DMS153 treated with DMSO at 0.1 percent for 48 hours (cell line): ENCODE measurements around the gene CINP.

Source experiments
- DNase-seq: peaks from one replicate; lab custom pipeline; 2025; ENCODE audit not compliant: unreplicated experiment; lab: John Stamatoyannopoulos, UW

CINP gene

GRCh38 chr14:102362545-102363181, at the start of gene CINP, which contains the start of gene TECPR2:
Gene CINP, minus strand, starts transcription at chr14:102362890. Its CDS starts 39 bp downstream, at chr14:102362851.
Gene TECPR2, plus strand, starts transcription at chr14:102362941. Its CDS starts 13,781 bp downstream, at chr14:102376722.
- peak; percentile 60 for DNase-seq

DNA sequence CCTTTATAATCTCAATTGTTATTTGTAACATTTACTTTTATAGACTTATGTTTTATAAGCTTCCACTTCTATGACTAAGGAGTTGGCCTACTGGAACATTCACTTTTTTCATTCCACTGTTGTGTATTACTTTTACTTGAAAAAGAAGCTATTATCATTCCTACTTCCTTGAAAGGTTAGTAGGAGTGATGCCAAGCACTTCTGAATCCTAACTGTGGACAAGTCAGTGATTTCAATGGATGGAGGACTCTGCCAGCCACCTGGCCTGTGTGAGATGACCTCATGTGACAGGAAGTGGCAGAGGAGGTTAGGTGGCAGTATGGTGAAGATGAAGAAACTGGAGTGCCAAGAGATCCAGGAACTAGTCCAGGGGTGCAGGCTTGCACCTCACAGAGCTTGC, 46.0 kb upstream of the CINP start:
- no peak for DNase-seq

- DNase-seq, result no peak
These were observed 44.6 kb upstream of the CINP start for GRCh38 chr14:102407258-102407657.

DNA sequence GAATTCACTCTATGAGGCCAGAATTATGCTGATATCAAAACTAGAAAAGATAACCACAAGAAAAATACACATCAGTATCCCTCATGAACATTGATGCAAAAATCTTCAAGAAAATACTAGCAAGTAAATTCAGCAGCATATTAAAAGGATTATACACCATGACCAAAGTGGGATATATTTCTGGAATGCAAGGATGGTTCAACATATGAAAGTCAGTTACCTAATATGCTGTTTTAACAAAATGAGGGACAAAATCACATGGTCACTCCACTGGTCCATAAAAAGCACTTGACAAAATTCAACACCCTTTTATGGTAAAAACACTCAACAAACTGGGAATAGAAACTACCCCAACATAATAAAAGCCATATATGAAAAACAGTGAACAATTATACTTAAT, 40.3 kb upstream of the CINP start:
- DNase-seq, result no peak

DNA sequence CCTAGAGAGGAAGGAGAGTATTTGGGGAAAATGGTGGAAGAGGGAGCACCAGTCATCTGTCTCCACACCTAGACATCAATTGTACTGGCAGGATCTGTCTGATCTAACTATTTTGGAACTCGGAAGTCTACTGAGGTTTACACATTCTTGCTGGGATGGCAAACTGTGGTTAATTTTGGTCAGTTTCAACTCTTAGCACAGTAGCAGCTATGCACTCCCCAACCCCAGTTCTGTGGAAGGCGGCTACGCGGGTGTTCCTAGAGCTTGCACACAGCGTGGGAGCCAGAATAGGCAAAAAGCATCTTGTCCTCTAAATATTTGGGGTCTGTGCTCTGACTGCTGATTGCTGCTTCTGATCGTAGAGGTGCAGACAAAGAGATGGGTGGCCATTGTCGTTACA, 33.8 kb upstream of the CINP start:
- no peak for DNase-seq

DNA sequence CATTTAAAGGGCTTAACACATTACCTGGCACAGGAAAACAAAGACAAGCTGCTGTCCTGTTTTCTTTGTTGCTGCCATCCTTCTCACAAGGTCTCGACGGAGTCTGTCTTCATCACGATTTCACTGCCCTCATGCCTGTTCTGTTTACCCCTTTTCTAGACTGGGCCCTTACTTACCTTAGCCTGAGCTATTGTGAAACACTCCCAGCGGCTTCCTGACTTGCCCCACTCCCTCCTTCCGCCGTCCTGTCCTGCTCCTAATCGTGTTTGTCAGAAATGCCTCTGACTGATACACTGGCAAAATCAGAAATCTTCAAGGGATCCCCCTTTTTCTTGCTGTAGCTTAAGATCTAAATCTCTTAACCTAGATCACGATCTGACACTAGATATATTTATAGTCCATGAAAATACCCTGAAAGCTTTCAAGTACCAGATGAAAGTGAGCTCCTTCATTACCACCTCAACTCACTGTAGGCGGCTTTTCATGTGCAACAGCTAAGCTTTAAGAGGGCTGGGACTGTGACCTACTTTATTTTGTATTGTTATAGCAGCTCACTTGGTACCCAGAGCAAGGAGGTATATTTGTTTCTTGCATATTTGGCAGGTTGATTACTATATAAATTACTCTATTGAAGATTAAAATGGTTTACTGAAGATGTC, 32.2 kb upstream of the CINP start:
- DNase-seq, result no peak

GRCh38 chr14:102392506-102392905, 29.8 kb upstream of the CINP start:
- DNase-seq, result no peak

GRCh38 chr14:102390064-102390855, 27.6 kb upstream of the CINP start:
- DNase-seq, result no peak

DNA sequence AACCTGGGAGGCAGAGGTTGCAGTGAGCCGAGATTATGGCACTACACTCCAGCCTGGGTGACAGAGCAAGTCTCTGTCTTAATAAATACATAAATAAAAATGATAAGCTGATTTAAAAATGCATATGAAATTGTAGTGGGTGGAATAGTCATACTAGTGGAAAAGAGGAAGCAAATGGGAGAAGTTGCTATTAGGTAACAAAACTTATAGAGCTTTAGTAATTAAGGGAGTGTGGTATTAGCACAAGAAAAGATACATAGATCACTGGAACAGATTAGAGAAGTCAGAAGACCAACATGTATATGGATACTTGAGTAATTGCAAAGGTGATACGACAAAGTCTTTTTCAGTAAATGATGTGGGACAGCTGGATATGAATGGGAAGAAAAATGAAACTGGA, 26.6 kb upstream of the CINP start:
- DNase-seq, result no peak

GRCh38 chr14:102387086-102387485, 24.4 kb upstream of the CINP start:
- no peak for DNase-seq

DNA sequence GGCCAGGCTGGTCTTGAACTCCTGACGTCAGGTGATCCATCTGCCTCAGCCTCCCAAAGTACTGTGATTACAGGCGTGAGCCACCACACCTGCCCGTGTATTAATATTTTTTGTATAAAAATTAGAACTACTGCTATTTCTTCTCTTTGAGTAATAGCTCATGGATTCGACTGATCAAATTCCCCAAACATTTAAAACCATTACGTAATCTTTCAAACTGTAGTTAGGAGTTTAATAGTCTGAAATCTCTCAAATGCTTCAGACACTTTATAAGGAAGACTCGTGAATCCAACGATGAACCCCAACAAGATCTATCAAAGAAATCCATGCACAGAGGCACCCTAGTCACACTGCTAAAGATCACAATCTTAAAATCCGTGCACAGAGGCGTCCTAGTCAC, 16.1 kb upstream of the CINP start:
- no peak for DNase-seq

DNA sequence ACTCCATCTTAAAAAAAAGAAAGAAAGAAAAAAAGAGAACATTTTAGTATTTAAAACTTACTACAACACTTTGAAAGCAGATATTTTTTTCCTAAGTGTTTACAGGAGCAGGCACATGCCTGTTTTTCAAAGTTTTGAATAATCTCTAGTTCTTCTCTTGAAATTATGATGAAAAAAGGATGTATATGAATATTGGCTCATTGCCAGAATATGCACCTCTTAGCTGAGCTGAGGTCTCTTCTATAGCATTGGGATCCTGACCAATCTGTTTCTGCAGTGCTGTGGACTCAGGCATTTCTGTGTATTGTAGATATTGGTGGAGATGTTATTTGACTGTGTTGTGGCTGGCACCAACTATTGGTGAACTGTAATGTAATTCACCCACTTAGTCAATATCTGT, 15.0 kb upstream of the CINP start:
- DNase-seq, result no peak

DNA sequence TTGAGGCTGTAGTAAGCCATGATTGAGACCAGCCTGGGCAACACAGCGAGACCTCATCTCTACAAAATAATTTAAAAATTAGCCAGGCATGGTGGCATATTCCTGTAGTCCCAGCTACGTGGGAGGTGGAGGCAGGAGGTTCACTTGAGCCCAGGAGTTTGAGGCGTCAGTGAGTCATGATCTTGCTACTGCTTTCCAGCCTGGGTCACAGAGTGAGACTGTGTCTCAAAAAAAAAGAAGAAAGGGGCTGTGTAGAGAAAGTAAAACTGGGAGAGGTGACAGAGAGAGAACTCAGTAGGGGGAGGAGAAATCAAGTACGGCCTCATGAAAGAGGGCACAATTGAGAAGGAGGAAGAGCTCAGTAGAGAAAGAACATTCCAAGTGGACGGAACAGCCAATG, 12.4 kb upstream of the CINP start:
- DNase-seq, result no peak

DNA sequence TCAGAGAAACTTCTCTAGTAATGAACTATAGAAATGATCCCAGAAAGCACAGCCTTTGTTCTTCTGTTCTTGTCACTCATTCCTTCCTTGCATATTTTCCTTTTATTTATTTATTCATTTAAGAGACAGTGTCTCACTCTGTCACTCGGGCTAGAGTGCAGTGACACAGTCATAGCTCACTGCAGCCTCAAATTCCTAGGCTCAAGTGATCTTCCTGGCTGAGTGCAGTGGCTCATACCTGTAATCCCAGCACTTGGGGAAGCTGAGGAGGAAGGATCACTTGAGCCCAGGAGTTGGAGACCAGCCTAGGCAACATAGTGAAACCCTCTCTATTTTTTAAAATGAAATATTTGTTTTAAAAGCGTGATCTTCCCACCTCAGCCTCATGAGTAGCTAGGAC, 11.6 kb upstream of the CINP start:
- DNase-seq, result no peak

- no peak for DNase-seq
These were observed 10.4 kb upstream of the CINP start for GRCh38 chr14:102373110-102373509.

DNA sequence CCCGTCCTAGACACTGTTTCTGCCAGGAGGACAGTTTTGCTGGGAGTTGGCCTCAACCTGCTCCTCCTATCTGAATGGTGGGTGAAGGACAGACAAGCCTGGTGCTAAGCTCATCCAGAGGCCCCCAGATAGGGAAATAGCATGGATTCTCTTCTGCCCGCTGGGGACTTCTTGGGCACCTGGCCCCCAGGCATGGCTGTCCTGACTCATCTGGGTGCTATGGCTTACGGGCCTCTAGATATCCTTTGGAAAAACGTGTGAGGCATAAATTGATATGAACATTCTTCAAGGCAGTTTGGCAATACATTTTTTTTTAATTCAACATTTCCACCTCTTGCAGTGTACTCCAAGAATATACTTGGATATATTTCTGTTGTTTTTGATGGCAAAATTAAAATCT, 8.7 kb upstream of the CINP start:
- DNase-seq, result no peak

- no peak for DNase-seq
These were observed 7.7 kb upstream of the CINP start for GRCh38 chr14:102370305-102370809.

- no peak for DNase-seq
These were observed 673 bp upstream of the CINP start for GRCh38 chr14:102363182-102363943.

DNA sequence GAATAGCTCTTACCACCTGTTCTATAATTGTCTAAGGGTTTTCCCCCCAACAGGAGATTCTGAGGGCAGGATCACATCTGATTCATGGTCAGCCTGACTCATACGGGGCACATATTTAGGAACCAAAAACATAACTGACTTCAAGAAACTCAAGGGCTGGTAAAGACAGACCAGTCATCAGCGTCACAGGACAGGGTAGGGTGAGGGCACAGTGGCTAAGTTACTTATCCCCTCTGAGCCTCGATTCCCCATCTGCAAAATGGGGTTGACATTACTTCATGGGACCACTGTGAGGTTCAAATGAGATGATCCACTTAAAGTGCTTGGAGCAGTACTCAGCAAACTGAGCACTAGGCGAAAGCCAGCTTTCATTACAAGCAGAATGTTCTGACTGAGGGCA, 606 bp downstream of the CINP start:
- DNase-seq, result no peak

- DNase-seq, result no peak
These were observed 2.3 kb downstream of the CINP start for GRCh38 chr14:102360388-102360787.

DNA sequence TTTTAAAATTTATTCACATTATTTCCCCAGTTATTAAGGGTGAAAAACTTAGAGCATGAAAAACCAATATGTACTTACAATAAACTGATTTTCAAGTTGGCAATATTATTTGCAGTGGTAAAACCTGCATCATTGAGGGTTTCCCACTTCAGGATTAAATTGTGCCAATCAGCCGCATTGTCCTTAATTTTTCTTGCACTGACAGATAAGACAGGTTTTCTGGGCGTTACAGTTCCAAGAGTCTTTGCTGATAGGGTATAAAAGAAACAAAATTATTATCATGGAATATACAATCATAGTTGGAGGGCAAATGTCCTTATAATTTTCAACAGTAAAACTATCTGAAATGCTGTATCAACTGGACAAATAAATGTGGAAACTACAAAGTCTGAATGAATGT, 3.3 kb downstream of the CINP start:
- DNase-seq, result no peak
